Activated CD4-positive, alpha-beta memory T cell treated with anti-CD3 and anti-CD28 coated beads for 36 hours (primary cell): ENCODE data around the gene PRR19. TPM values are rescaled to one million over a fixed set of nuclear protein-coding genes. Genes with fewer than 3 reads are reported as not detected.

ENCODE experiments used
- CTCF ChIA-PET: fragments of 350-600 bp; sonication (Branson Sonifier 250); formaldehyde crosslinking; loops from one replicate; lab custom pipeline; 2021; ENCODE audit warnings: antibody characterized with exemption, inconsistent platforms; lab: Charles Lee
- POLR2A ChIA-PET: fragments of 350-600 bp; sonication (Branson Sonifier 250); formaldehyde crosslinking; loops from one replicate; lab custom pipeline; 2021; ENCODE audit warnings: antibody characterized with exemption; lab: Charles Lee
- DNase-seq: peaks from one replicate; pipeline ENCODE4 v3.0.0-alpha.2; 2020
- H3K27ac Mint-ChIP-seq: one replicate; pipeline ENCODE4 v1.8.0; 2021; ENCODE audit warnings: mixed read lengths
- H3K27me3 Mint-ChIP-seq: one replicate; pipeline ENCODE4 v1.8.0; 2021; ENCODE audit warnings: mixed read lengths
- H3K36me3 Mint-ChIP-seq: one replicate; pipeline ENCODE4 v1.8.0; 2021; ENCODE audit warnings: mixed read lengths
- H3K4me1 Mint-ChIP-seq: one replicate; pipeline ENCODE4 v1.8.0; 2021; ENCODE audit warnings: low read depth, mixed read lengths
- H3K4me3 Mint-ChIP-seq: one replicate; pipeline ENCODE4 v1.8.0; 2021; ENCODE audit warnings: mild to moderate bottlenecking, mixed read lengths
- H3K9me3 Mint-ChIP-seq: one replicate; pipeline ENCODE4 v1.8.0; 2021; ENCODE audit warnings: mixed read lengths
- intact Hi-C: fragments of 100-400 bp; cut with micrococcal nuclease; formaldehyde crosslinking; loops from one replicate; pipeline ENCODE4 v1.15.1; 2023
- total RNA-seq, 2 experiments: library from RNA; stranded (reverse); gene quantifications; one replicate each; pipeline ENCODE4 v1.2.3, GENCODE V29; 2021

Gene PRR19
- total RNA-seq, 2 experiments from 2014 or later = 0.61 to 0.81 TPM

DNA sequence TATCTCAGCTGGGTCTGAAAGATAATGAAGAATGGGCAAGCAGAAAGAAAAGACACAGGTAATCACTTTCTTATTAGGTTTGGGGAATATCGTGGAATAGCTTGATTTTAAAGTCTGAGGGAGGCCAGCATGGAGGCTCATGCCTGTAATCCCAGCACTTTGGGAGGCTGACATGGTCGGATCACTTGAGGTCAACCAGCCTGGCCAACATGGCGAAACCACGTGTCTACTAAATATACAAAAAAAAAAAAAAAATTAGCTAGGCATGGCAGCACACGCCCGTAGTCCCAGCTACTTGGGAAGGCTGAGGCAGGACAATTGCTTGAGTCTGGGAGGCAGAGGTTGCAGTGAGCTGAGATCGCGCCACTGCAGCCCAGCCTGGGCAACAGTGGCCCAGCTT lies 1.9 kb downstream of the PRR19 start:
- ChIA-PET CTCF (interaction anchor here (0.7 to 0.9 kb wide), 2 partner anchors 135 to 171 kb away, joined by 3 read pairs; partner anchors contain the start of gene POU2F2), POLR2A (no interaction called here)
- Mint-ChIP-seq H3K4me3 (peak overlapping the region; percentile 8), H3K4me1 (peaks cover 25% of the 10 kb centered on the region), H3K36me3 (no peaks in the 10 kb centered on the region), H3K27me3 (no peaks in the 10 kb centered on the region), H3K27ac (no peak overlapping the region), H3K9me3 (no peaks in the 10 kb centered on the region)
- intact Hi-C loops = loop anchor here (5.0 kb wide), 1 partner anchor 118 kb away; no protein-coding TSS in a partner anchor
- no peak for DNase-seq

DNA sequence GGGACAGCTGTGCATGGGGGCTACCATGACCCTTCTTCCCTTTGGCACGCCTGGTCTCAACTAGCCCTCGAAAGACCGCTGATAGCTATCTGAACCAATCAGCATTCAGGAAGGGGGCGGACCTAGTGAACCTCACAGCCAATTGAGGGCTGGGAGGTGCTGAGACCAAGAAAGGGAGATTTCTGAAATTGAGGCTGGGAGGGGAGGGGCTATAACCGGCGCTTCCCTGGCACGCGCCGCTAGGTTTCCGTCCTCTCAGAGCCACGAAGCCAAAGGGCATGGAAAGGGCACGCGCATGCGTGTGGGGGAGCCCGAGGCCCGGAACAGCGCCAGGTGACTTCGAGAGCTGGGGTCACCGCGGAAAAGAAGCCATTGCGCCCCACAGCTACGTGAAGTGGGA lies 4.7 kb downstream of the PRR19 start:
- H3K27me3 Mint-ChIP-seq = peaks cover 2% of the 10 kb centered on the region
- no peaks in the 10 kb centered on the region for H3K9me3 Mint-ChIP-seq
- H3K27ac Mint-ChIP-seq = no peak overlapping the region
- ChIA-PET POLR2A (interaction anchor here (0.6 kb wide), 1 partner anchor 17 kb away, joined by 3 read pairs; no protein-coding TSS in a partner anchor), CTCF (no interaction called here)
- H3K4me3 Mint-ChIP-seq = no peak overlapping the region
- intact Hi-C loops = no loop called here
- H3K36me3 Mint-ChIP-seq = no peaks in the 10 kb centered on the region
- no peak for DNase-seq
- peaks cover 19% of the 10 kb centered on the region for H3K4me1 Mint-ChIP-seq

DNA sequence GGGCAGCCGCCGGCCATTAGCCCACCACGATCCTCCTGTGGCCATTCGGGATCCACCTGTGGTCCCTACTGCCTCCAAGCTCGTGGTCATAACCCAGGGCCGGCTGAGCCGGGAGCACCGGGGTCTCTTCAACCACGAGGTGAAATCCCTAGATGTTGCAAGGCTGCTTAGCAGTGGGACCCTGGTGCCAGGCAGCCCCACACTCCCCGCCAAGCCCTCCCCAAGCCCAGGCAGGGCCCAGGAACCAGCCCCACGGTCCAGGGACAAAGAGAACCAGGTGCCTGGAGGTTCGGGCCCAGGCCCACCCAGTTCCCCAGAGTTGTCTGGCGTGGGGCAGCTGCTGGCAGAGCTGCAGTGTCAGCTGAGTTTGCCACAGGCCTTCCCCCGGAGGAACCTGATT lies 7.8 kb downstream of the PRR19 start:
- peaks cover 12% of the 10 kb centered on the region for H3K4me1 Mint-ChIP-seq
- no peak for DNase-seq
- intact Hi-C loops = no loop called here
- no peak overlapping the region for H3K27ac Mint-ChIP-seq
- ChIA-PET CTCF (no interaction called here), POLR2A (no interaction called here)
- H3K9me3 Mint-ChIP-seq = no peaks in the 10 kb centered on the region
- H3K4me3 Mint-ChIP-seq = no peak overlapping the region
- no peaks in the 10 kb centered on the region for H3K36me3 Mint-ChIP-seq
- H3K27me3 Mint-ChIP-seq = peaks cover 25% of the 10 kb centered on the region

DNA sequence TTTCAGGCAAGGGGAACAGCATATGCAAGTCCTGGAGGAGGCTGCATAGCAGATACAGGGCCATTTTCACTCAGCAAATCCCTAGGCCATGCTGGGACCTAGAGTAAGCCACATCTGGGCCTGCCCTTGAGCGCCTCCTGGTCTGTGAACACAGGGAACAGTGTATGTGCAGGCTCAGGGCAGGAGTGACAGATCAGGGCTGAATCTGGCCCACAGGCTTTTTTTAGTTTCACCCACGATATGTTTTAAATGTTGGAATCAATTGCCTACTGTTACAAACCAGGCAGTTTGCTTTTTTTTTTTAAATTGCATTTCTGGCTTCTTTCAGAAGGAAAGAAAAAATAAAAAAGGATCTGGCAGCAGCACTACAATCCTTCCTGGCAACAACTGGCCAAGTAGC lies 9.7 kb downstream of the PRR19 start:
- CTCF ChIA-PET = interaction anchor here (1.1 kb wide), 1 partner anchor 33 kb away, joined by 3 read pairs; no protein-coding TSS in a partner anchor
- Mint-ChIP-seq H3K4me1 (peaks cover 14% of the 10 kb centered on the region), H3K36me3 (no peaks in the 10 kb centered on the region), H3K27ac (no peak overlapping the region), H3K9me3 (no peaks in the 10 kb centered on the region), H3K27me3 (peaks cover 30% of the 10 kb centered on the region), H3K4me3 (no peak overlapping the region)
- no peak for DNase-seq
- POLR2A ChIA-PET = no interaction called here
- intact Hi-C loops = no loop called here

DNA sequence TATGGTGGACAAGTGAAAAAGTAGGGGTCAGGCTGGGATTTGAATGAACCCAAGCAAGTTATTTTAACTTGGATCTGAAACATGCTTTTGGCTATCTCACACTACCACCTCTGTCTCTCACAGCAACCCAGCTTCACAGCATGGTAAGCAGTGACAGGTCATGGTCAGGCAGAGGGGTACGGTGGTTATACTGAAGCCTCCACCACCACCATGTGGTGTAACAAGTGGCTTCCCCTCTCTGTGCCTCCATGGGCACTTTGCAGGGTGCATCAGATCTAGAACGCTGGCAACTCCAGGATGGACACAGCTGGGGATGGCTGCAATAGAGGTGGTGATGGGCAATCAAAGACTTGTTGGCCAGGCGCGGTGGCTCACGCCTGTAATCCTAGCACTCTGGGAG lies 10.4 kb downstream of the PRR19 start:
- POLR2A ChIA-PET = no interaction called here
- DNase-seq = no peak
- H3K9me3 Mint-ChIP-seq = no peaks in the 10 kb centered on the region
- H3K4me1 Mint-ChIP-seq = peaks cover 18% of the 10 kb centered on the region
- CTCF ChIA-PET = no interaction called here
- H3K27me3 Mint-ChIP-seq = peaks cover 30% of the 10 kb centered on the region
- no peak overlapping the region for H3K27ac Mint-ChIP-seq
- intact Hi-C loops = no loop called here
- H3K36me3 Mint-ChIP-seq = no peaks in the 10 kb centered on the region
- no peak overlapping the region for H3K4me3 Mint-ChIP-seq

DNA sequence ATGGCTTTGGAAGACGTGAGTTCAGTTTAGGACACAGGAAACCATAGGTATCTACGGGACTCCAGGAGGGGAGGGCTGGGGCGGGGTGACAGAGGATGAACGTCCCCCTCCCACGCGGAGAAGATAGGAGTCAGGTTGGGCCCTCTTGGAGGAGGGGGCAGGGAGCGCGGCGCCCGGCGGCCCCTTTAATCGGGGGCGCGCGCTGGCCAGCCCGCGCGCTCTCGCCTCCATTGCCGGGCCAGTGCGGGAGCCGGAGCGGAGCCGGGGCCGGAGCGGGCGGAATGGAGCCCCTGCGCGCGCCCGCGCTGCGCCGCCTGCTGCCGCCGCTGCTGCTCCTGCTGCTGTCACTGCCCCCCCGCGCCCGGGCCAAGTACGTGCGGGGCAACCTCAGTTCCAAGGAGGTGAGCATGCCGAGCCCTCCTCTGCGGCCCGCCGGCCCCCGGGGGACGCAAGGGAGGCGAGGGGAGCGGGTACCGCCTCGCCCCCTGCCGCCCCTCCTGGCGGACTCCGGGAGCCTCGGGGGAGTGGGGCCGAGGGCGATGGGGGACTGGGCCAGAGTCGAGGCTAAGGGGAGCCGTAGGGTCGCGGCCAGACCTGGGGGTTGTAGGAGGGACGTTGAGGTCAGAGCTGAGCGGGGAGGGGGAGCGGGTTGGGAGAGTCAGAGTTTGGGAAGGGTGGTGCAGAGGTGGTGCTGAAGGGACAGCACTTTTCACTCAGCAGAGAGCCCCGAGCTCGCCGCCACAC lies 11.3 kb downstream of the PRR19 start, which contains the start of gene TMEM145:
Gene TMEM145 (plus strand): TSS at position 214 of the 744 bp plus-strand sequence. CDS start 68 bp downstream, at position 282.
- POLR2A ChIA-PET = no interaction called here
- DNase-seq = peak; percentile 55
- intact Hi-C loops = no loop called here
- Mint-ChIP-seq H3K27me3 (peaks cover 30% of the 10 kb centered on the region), H3K36me3 (no peaks in the 10 kb centered on the region), H3K27ac (no peak within 1 kb of the TSS), H3K4me3 (peak within 1 kb of the TSS; percentile 58), H3K9me3 (no peaks in the 10 kb centered on the region), H3K4me1 (peaks cover 18% of the 10 kb centered on the region)
- CTCF ChIA-PET = no interaction called here

DNA sequence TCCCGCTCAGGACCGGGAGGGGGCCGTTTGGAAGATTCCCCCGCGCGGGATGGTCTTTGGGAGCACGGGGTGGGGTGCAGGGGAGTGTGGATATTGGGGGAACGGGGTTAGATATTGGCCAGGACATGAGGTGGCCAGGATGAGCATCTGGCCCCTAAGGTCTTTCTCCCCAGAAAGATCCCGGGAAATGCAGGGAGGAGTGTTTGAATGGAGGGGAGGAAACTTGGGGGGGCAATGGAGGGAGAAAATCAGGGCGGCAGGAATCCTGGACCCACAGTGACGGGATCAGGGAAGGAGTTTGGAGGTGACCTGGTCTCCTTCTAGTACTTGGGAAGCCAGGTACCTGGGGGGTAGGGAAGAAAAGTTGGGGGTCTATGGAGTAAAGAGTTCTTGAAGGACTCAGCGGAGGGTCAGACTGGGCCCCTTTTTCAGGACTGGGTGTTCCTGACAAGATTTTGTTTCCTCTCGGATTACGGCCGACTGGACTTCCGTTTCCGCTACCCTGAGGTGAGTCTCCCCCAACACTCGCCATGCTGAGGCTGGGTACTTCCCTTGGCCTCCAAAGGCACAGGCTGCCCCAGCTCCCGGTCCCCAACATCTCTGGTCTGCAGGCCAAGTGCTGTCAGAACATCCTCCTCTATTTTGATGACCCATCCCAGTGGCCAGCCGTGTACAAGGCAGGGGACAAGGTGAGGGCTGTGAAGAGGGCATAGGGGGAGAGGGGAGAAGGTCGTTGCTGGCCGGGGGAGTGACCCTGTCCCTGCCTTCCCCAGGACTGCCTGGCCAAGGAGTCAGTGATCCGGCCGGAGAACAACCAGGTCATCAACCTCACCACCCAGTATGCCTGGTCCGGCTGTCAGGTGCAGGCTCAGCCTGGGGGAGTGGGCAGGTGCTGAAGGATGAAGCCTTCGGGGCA lies 12.2 kb downstream of the PRR19 start:
- H3K27me3 Mint-ChIP-seq = peaks cover 30% of the 10 kb centered on the region
- no peaks in the 10 kb centered on the region for H3K36me3 Mint-ChIP-seq
- ChIA-PET POLR2A (no interaction called here), CTCF (no interaction called here)
- intact Hi-C loops = no loop called here
- H3K4me1 Mint-ChIP-seq = peaks cover 18% of the 10 kb centered on the region
- H3K4me3 Mint-ChIP-seq = peak overlapping the region; percentile 36
- no peak for DNase-seq
- no peaks in the 10 kb centered on the region for H3K9me3 Mint-ChIP-seq
- no peak overlapping the region for H3K27ac Mint-ChIP-seq

DNA sequence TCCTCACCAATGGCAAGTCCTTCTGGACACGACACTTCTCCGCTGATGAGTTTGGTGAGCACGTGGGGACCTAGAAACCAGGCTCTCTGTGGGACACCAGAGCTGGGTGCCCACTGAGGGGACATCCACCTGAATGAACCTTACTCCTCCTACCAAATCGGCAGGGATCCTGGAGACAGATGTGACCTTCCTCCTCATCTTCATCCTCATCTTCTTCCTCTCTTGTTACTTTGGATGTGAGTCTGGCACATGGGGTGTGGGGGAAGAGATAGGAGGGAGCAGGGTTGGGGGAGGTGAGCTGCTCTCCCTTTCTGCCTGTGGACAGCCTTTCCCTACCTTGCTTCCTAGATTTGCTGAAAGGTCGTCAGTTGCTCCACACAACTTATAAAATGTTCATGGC lies 13.1 kb downstream of the PRR19 start:
- H3K27ac Mint-ChIP-seq = no peak overlapping the region
- no peak for DNase-seq
- ChIA-PET CTCF (no interaction called here), POLR2A (interaction anchor here (1.0 kb wide), 1 partner anchor 13 kb away, joined by 3 read pairs; the partner anchor contains the start of gene PAFAH1B3)
- H3K9me3 Mint-ChIP-seq = no peaks in the 10 kb centered on the region
- intact Hi-C loops = no loop called here
- H3K36me3 Mint-ChIP-seq = no peaks in the 10 kb centered on the region
- peaks cover 30% of the 10 kb centered on the region for H3K27me3 Mint-ChIP-seq
- H3K4me3 Mint-ChIP-seq = no peak overlapping the region
- peaks cover 18% of the 10 kb centered on the region for H3K4me1 Mint-ChIP-seq

DNA sequence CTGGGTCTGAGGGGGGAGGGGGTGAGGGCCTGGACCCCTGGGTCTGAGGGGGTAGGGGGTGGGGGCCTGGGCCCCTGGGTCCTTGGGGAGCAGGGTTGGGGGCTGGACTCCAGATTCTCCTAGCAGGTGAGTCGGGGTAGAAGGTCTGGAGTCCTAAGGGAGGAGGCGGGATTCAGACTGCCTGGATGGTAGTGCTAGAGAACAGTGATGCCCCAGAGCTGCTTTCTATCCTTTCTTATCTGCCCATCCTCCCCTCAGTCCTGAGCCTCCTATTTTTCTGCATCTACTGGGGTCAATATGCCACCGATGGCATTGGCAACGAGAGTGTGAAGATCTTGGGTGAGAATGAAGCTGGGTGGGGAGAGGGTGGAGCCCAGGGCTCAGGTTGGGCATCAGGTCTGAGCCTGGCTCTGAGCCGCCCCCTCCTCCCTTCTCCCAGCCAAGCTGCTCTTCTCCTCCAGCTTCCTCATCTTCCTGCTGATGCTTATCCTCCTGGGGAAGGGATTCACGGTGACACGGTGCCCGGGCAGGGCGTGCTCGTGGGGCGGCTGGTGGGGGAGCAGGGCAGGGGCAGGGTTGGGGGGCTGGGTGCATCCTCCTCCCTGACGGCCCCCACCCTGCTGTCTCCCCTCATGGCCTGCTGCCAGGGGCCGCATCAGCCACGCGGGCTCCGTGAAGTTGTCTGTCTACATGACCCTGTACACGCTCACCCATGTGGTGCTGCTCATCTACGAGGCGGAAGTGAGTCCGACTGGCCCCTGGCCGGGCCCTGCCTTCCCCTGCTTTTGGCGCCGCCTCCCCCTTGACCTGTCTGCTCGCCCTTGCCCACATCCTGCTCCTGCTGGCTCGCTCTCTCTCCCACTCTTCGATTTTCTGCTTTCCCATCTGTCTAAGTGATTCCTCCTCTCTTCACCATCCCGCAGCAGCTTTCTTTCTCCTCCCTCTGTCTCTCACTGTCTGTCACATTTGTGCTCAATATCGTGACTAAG lies 14.6 kb downstream of the PRR19 start:
- Mint-ChIP-seq H3K27me3 (peaks cover 28% of the 10 kb centered on the region), H3K4me1 (peaks cover 18% of the 10 kb centered on the region), H3K36me3 (no peaks in the 10 kb centered on the region), H3K27ac (peak overlapping the region; percentile 4), H3K4me3 (no peak overlapping the region), H3K9me3 (no peaks in the 10 kb centered on the region)
- CTCF ChIA-PET = no interaction called here
- no peak for DNase-seq
- intact Hi-C loops = no loop called here
- POLR2A ChIA-PET = no interaction called here

DNA sequence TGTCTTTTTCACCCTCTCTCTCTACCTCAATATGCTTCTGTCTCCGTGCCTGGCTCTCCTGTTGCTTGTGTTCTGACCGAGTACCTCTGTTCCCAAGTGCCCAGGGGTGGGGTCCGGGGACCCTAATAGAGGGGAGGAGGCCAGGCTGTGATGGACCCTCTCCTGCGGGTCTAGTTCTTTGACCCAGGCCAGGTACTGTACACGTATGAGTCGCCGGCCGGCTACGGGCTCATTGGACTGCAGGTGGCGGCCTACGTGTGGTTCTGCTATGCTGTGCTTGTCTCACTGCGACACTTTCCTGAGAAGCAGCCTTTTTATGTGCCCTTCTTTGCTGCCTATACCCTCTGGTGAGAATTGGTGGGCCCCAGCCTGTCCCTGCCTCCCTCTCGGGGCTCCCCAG lies 15.6 kb downstream of the PRR19 start:
- Mint-ChIP-seq H3K4me3 (no peak overlapping the region), H3K36me3 (no peaks in the 10 kb centered on the region), H3K4me1 (peaks cover 17% of the 10 kb centered on the region), H3K9me3 (no peaks in the 10 kb centered on the region), H3K27ac (no peak overlapping the region), H3K27me3 (peaks cover 22% of the 10 kb centered on the region)
- ChIA-PET POLR2A (no interaction called here), CTCF (no interaction called here)
- no peak for DNase-seq
- intact Hi-C loops = no loop called here

DNA sequence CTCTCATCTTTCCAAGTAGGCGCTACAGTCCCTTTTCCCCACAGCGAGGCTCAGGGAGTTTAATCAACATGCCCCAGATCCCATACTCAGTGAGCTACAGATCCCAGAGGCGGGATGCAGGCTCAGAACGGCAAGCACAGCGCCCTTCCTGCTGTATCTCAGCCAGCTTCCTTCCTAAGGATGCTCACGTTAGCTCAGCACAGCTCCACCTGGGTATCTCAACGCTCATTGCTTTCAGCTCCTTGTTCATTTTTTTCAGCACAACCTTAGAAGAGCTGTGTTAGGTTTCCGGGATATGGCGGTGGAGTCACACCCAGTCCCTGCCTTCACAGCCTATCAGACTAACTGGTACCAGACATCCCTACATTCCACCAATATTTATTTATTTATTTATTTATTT lies 20.4 kb downstream of the PRR19 start:
- peaks cover 3% of the 10 kb centered on the region for H3K36me3 Mint-ChIP-seq
- CTCF ChIA-PET = interaction anchor here (0.9 to 1.5 kb wide), 4 partner anchors 79 to 214 kb away, joined by 3 to 4 read pairs (median 4); partner anchors contain the start of gene GSK3A
- H3K4me1 Mint-ChIP-seq = peaks cover 19% of the 10 kb centered on the region
- H3K27me3 Mint-ChIP-seq = peaks cover 13% of the 10 kb centered on the region
- intact Hi-C loops = no loop called here
- POLR2A ChIA-PET = no interaction called here
- no peak for DNase-seq
- no peak overlapping the region for H3K4me3 Mint-ChIP-seq
- no peaks in the 10 kb centered on the region for H3K9me3 Mint-ChIP-seq
- H3K27ac Mint-ChIP-seq = no peak overlapping the region
